HepG2 (cell line): Measurements from ENCODE around the gene GAREM1.

Experiments
- ATF7 ChIP-seq, 2 experiments: fragments of 450-650 bp in 1 of 2; sonication (generic) in 1 of 2; formaldehyde crosslinking in 1 of 2; IDR thresholded peaks; 2 replicates each; pipeline versions ENCODE4 v1.4.0 to v1.6.1; 2016 to 2020; ENCODE audit warnings: antibody characterized with exemption in 1 of 2, mild to moderate bottlenecking in 1 of 2, missing genetic modification reagents in 1 of 2
- CHD4 ChIP-seq: fragments of 200-600 bp; sonication (generic); IDR thresholded peaks from 2 replicates; pipeline ENCODE4 v1.7.0; 2017; ENCODE audit warnings: mild to moderate bottlenecking, low read length, borderline replicate concordance
- IKZF5 ChIP-seq: IDR thresholded peaks from 2 replicates; pipeline ENCODE4 v1.6.1; 2018; ENCODE audit warnings: missing genetic modification reagents, mild to moderate bottlenecking, missing compliant biosample characterization
- MYC ChIP-seq: sonication (generic); formaldehyde crosslinking; IDR thresholded peaks from 2 replicates; pipeline ENCODE4 v1.9.0; 2021; ENCODE audit warnings: missing genetic modification reagents, borderline replicate concordance
- NCOR1 ChIP-seq: fragments of 200-600 bp; sonication (generic); IDR thresholded peaks from 2 replicates; pipeline ENCODE4 v1.7.0; 2017; ENCODE audit warnings: antibody characterized with exemption, low read length, borderline replicate concordance
- POLR2AphosphoS5 ChIP-seq: IDR thresholded peaks from 2 replicates; pipeline ENCODE4 v1.6.1; 2012; ENCODE audit warnings: low read depth, low read length
- STAG1 ChIP-seq: sonication (generic); formaldehyde crosslinking; IDR thresholded peaks from 2 replicates; pipeline ENCODE4 v1.4.0; 2020; ENCODE audit warnings: missing genetic modification reagents

- TF ChIP-seq CHD4 = no peak
- TF ChIP-seq STAG1 (CRISPR knock-in tag) = no peak
- no peak for TF ChIP-seq POLR2AphosphoS5
- TF ChIP-seq MYC (CRISPR knock-in tag) = no peak
- TF ChIP-seq IKZF5 (CRISPR knock-in tag) = no peak
- no peak for TF ChIP-seq ATF7 (IDR thresholded peaks at IDR 0.05)
- no peak for TF ChIP-seq ATF7 (CRISPR knock-in tag; IDR thresholded peaks at IDR 0.05)
- no peak for TF ChIP-seq NCOR1
These were observed 101.7 kb downstream of the GAREM1 start for GRCh38 chr18:32368991-32369390.
